SK-N-SH (cell line): ENCODE results near the gene CAPN10. TPM values are rescaled to one million over a fixed set of nuclear protein-coding genes. Genes with fewer than 3 reads are reported as not detected.

Experiments used
- CTCF ChIA-PET: fragments of 300-600, 350-600 bp; formaldehyde crosslinking; extraction: SDS; loops from one replicate; lab custom pipeline; 2021; lab: Yijun Ruan, JAX
- POLR2A ChIA-PET: fragments of 350-600 bp; sonication (Branson Sonifier 250); formaldehyde crosslinking; extraction: SDS; loops from one replicate; lab custom pipeline; 2020; ENCODE audit warnings: antibody characterized with exemption, inconsistent platforms; lab: Yijun Ruan, JAX
- DNase-seq: peaks from one replicate; pipeline ENCODE4 v3.0.0; 2012
- H2AFZ ChIP-seq: fragments of 200-600 bp; sonication (generic); 2 replicates; pipeline ENCODE4 v1.8.1; 2016; ENCODE audit warnings: antibody characterized with exemption, mild to moderate bottlenecking, low read depth
- H3F3A ChIP-seq: fragments of 200-600 bp; sonication (generic); replicated peaks from 2 replicates; pipeline ENCODE3; 2016; ENCODE audit warnings: antibody characterized with exemption, mild to moderate bottlenecking; ENCODE audit not compliant: insufficient read depth
- H3K27ac ChIP-seq, 2 experiments: fragments of 200-500 bp in 1 of 2; fragments of 200-600 bp in 1 of 2; sonication (Bioruptor generic) in 1 of 2; sonication (generic), shearing (Covaris generic) in 1 of 2; 2 replicates each; pipeline versions ENCODE4 v1.5.1 to v1.6.1; 2014 to 2016; ENCODE audit warnings: low read depth in 2 of 2, inconsistent platforms in 1 of 2, low read length in 1 of 2, mild to moderate bottlenecking in 1 of 2, mixed read lengths in 1 of 2
- H3K27me3 ChIP-seq: fragments of 200-600 bp; sonication (generic), shearing (Covaris generic); 2 replicates; pipeline ENCODE4 v1.6.1; 2016; ENCODE audit warnings: mixed run types; ENCODE audit not compliant: insufficient read depth
- H3K36me3 ChIP-seq, 2 experiments: fragments of 200-500 bp in 1 of 2; fragments of 200-600 bp in 1 of 2; sonication (Bioruptor generic) in 1 of 2; sonication (generic) in 1 of 2; replicated peaks in 1 of 2; 2 replicates each; pipeline versions ENCODE3 to v1.5.1; 2014 to 2016; ENCODE audit warnings: low read length in 1 of 2, mild to moderate bottlenecking in 1 of 2; ENCODE audit not compliant: insufficient read depth in 2 of 2, control insufficient read depth in 1 of 2
- H3K4me1 ChIP-seq, 2 experiments: fragments of 200-500 bp in 1 of 2; fragments of 200-600 bp in 1 of 2; sonication (Bioruptor generic) in 1 of 2; sonication (generic), shearing (Covaris generic) in 1 of 2; 2 replicates each; pipeline versions ENCODE4 v1.5.1 to v1.6.1; 2014 to 2016; ENCODE audit warnings: low read depth in 1 of 2, low read length in 1 of 2, mixed run types in 1 of 2; ENCODE audit not compliant: insufficient read depth in 2 of 2, control insufficient read depth in 1 of 2
- H3K4me2 ChIP-seq: fragments of 200-600 bp; sonication (generic), shearing (Covaris generic); 2 replicates; pipeline ENCODE4 v1.6.1; 2017; ENCODE audit warnings: mixed run types
- H3K4me3 ChIP-seq, 2 experiments: fragments of 200-500 bp in 1 of 2; fragments of 200-600 bp in 1 of 2; sonication (Bioruptor generic) in 1 of 2; sonication (generic), shearing (Covaris generic) in 1 of 2; 2 replicates each; pipeline versions ENCODE4 v1.5.1 to v1.8.1; 2014 to 2016; ENCODE audit warnings: low read depth in 2 of 2, inconsistent platforms in 1 of 2, low read length in 1 of 2, mild to moderate bottlenecking in 1 of 2, mixed read lengths in 1 of 2, moderate library complexity in 1 of 2
- H3K79me2 ChIP-seq: fragments of 200-600 bp; sonication (generic); 2 replicates; pipeline ENCODE4 v1.8.1; 2017; ENCODE audit warnings: mild to moderate bottlenecking; ENCODE audit not compliant: insufficient read depth
- H3K9ac ChIP-seq: fragments of 200-600 bp; sonication (generic); 2 replicates; pipeline ENCODE4 v1.6.1; 2017; ENCODE audit warnings: mixed run types
- H3K9me2 ChIP-seq: fragments of 200-600 bp; sonication (generic); 2 replicates; pipeline ENCODE4 v1.6.1; 2017; ENCODE audit warnings: mixed run types
- H3K9me3 ChIP-seq: fragments of 200-600 bp; sonication (generic); 2 replicates; pipeline ENCODE4 v1.6.1; 2017; ENCODE audit warnings: mixed run types, mild to moderate bottlenecking, moderate library complexity
- H4K20me1 ChIP-seq: fragments of 200-600 bp; sonication (generic); 2 replicates; pipeline ENCODE4 v1.6.1; 2017; ENCODE audit warnings: mild to moderate bottlenecking, mixed run types; ENCODE audit not compliant: insufficient read depth
- CHD2 ChIP-seq: fragments of 150-350 bp; IDR thresholded peaks from 2 replicates; pipeline ENCODE4 v1.6.1; 2018; ENCODE audit warnings: low read length; ENCODE audit not compliant: partially characterized antibody
- ELF1 ChIP-seq: IDR thresholded peaks from 2 replicates; pipeline ENCODE4 v1.4.0; 2012
- EP300 ChIP-seq, 2 experiments: IDR thresholded peaks; 2 replicates each; pipeline versions ENCODE4 v1.4.0 to v1.6.1; 2012; ENCODE audit warnings: borderline replicate concordance in 1 of 2, low read depth in 1 of 2, low read length in 1 of 2
- EZH2phosphoT487 ChIP-seq: fragments of 200-600 bp; sonication (generic); IDR thresholded peaks from 2 replicates; pipeline ENCODE4 v1.6.1; 2017; ENCODE audit warnings: low read depth, mixed run types, mild to moderate bottlenecking, antibody characterized with exemption, moderate library complexity, borderline replicate concordance
- MXI1 ChIP-seq: IDR thresholded peaks from 2 replicates; pipeline ENCODE4 v1.6.1; 2012; ENCODE audit warnings: mild to moderate bottlenecking, low read depth, low read length, improper control_type of control experiment
- NRF1 ChIP-seq: IDR thresholded peaks from 2 replicates; pipeline ENCODE4 v1.6.1; 2012; ENCODE audit warnings: low read depth, mild to moderate bottlenecking, low read length
- RAD21 ChIP-seq: IDR thresholded peaks from 2 replicates; pipeline ENCODE4 v1.6.1; 2012; ENCODE audit warnings: mild to moderate bottlenecking, low read length
- RFX5 ChIP-seq: IDR thresholded peaks from 2 replicates; pipeline ENCODE4 v1.6.1; 2012; ENCODE audit warnings: mild to moderate bottlenecking, improper control_type of control experiment, low read length
- RXRA ChIP-seq: IDR thresholded peaks from 2 replicates; pipeline ENCODE4 v1.4.0; 2012; ENCODE audit warnings: low read depth, mild to moderate bottlenecking, borderline replicate concordance
- SMC3 ChIP-seq: IDR thresholded peaks from 2 replicates; pipeline ENCODE4 v1.6.1; 2012; ENCODE audit warnings: low read depth, low read length, improper control_type of control experiment
- WGBS: methylation state at CpG from one replicate; pipeline ENCODE4 v1.1.6; 2017; ENCODE audit warnings: low lambda C conversion rate; 5-methylcytosine and 5-hydroxymethylcytosine counted together
- polyA plus RNA-seq, 3 experiments: library from polyadenylated mRNA; depleted of rRNA; stranded (reverse); fragments of >200 nt; gene quantifications; 2 replicates each; pipeline ENCODE4 v1.2.3, GENCODE V29; 2012
- TF ChIP-seq, protein P1 (sequence below): IDR thresholded peaks from 2 replicates; pipeline ENCODE4; 2012
- TF ChIP-seq, protein P2 (sequence below): IDR thresholded peaks from 2 replicates; pipeline ENCODE4 v1.4.0; 2012; ENCODE audit warnings: low read depth, borderline replicate concordance
- TF ChIP-seq, protein P3 (sequence below): IDR thresholded peaks from 2 replicates; pipeline ENCODE4 v1.4.0; 2012; ENCODE audit warnings: low read depth, borderline replicate concordance
- TF ChIP-seq, protein P4 (sequence below): fragments of 200-600 bp; sonication (generic); IDR thresholded peaks from 2 replicates; pipeline ENCODE4 v1.6.1; 2017; ENCODE audit warnings: antibody characterized with exemption, mild to moderate bottlenecking, moderate library complexity

CAPN10 gene
- polyA plus RNA-seq, 1 of the 3 experiments (the other 2 are of a cell fraction): 24.0 TPM

DNA sequence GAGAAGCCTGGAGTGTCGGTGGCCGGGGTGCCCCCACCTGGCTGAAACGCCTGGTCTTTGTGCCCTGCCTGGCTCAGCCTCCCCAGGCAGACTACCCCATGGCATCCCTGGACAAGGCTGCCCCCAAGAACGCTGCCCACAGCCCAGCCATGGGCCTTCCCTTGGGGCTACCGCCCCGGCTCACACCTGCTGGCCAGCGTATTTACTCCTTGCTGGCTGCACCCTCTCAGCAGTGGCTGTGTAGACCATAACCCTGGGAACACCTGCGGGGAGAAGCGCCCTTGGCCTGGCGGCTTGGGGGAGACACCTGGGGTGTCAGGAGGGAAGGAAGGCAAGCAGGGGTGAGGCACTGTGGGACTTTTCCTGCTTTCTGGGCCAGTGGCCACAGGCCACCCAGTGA lies 17.3 kb downstream of the CAPN10 start:
- Histone ChIP-seq H3K9me2 (no peaks in the 10 kb centered on the region), H3K9ac (no peak overlapping the region), H3K4me2 (no peak overlapping the region), H2AFZ (no peak overlapping the region), H3K4me3 (no peak overlapping the region), H3K36me3 (peaks cover 0 to 4% of the 10 kb centered on the region in 2 experiments), H3K4me1 (peaks cover 0 to 15% of the 10 kb centered on the region in 2 experiments; a peak in 1 of 4 replicates), H3F3A (no peaks in the 10 kb centered on the region), H3K9me3 (no peaks in the 10 kb centered on the region), H3K27me3 (no peaks in the 10 kb centered on the region), H3K79me2 (no peaks in the 10 kb centered on the region), H4K20me1 (no peaks in the 10 kb centered on the region), H3K27ac (peak overlapping the region in 1 of 2 experiments; percentile 83; a peak in 2 of 4 replicates)
- DNase-seq: no peak
- TF ChIP-seq, protein P1, sequence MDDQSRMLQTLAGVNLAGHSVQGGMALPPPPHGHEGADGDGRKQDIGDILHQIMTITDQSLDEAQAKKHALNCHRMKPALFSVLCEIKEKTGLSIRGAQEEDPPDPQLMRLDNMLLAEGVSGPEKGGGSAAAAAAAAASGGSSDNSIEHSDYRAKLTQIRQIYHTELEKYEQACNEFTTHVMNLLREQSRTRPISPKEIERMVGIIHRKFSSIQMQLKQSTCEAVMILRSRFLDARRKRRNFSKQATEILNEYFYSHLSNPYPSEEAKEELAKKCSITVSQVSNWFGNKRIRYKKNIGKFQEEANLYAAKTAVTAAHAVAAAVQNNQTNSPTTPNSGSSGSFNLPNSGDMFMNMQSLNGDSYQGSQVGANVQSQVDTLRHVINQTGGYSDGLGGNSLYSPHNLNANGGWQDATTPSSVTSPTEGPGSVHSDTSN: no peak
- TF ChIP-seq EP300 (IDR thresholded peaks at IDR 0.05; ENCODE audit: borderline replicate concordance in 1 of 2, low read depth in 1 of 2, low read length in 1 of 2): no peak
- TF ChIP-seq, protein P2, sequence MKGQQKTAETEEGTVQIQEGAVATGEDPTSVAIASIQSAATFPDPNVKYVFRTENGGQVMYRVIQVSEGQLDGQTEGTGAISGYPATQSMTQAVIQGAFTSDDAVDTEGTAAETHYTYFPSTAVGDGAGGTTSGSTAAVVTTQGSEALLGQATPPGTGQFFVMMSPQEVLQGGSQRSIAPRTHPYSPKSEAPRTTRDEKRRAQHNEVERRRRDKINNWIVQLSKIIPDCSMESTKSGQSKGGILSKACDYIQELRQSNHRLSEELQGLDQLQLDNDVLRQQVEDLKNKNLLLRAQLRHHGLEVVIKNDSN: no peak
- ChIA-PET POLR2A (interaction anchor here (0.6 to 1.2 kb wide), 3 partner anchors 18 to 237 kb away, joined by 3 to 4 read pairs (median 4); partner anchors contain the start of gene CAPN10), CTCF (interaction anchor here (0.7 to 3.6 kb wide), 16 partner anchors 9 to 156 kb away, joined by 3 to 15 read pairs (median 5); partner anchors contain the start of genes CAPN10 and RNPEPL1)
- 95% methylated on average over 6 of the region's 10 CpGs for WGBS

DNA sequence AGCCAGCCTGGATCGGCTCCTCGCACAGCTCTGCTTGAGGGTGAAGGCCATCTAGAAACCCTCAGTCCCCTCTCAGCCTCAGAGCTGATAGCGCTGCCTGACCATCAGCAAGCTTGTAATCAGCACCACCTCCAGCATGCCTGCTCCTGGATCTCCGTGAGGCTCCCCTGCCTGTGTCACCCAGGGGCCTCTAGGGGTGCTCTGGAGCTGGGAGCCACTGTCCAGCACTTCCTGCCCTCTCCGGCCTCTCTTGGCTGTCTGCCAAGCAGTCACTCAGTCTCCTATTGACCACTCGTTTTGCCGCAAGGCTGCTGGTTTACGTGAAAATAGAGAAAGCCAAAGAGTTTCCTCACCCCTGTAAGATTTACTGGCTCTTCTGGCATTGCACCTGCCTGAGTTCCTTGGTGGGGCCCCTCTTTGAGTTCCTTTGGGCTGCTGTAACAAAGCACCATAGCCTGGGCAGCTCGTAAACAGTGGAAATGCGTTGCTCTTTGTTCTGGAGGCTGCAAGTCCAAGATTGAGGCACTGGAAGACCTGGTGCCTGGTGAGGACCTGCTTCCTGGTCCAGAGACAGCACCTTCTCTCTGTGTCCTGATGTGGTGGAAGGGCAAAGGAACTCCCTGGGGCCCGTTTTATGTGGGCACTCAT lies 17.9 kb downstream of the CAPN10 start:
- CTCF ChIA-PET: interaction anchor here (0.7 to 3.6 kb wide), 16 partner anchors 9 to 156 kb away, joined by 3 to 15 read pairs (median 5); partner anchors contain the start of genes CAPN10 and RNPEPL1
- H3K36me3 ChIP-seq: peaks cover 0 to 2% of the 10 kb centered on the region in 2 experiments
- H3K9me3 ChIP-seq: no peaks in the 10 kb centered on the region
- no peak overlapping the region for H3K9ac ChIP-seq
- H4K20me1 ChIP-seq: no peaks in the 10 kb centered on the region
- POLR2A ChIA-PET: interaction anchor here (0.6 to 1.2 kb wide), 3 partner anchors 18 to 236 kb away, joined by 3 to 4 read pairs (median 4); partner anchors contain the start of gene CAPN10
- H3K4me2 ChIP-seq: no peak overlapping the region
- H3K27ac ChIP-seq: peak overlapping the region in 1 of 2 experiments; percentile 83; a peak in 2 of 4 replicates
- WGBS: 50% methylated on average over 9 of the region's 11 CpGs
- H3K4me1 ChIP-seq: peaks cover 0 to 15% of the 10 kb centered on the region in 2 experiments; a peak in 1 of 4 replicates
- no peaks in the 10 kb centered on the region for H3K27me3 ChIP-seq
- H2AFZ ChIP-seq: no peak overlapping the region
- H3K9me2 ChIP-seq: no peaks in the 10 kb centered on the region
- H3K79me2 ChIP-seq: no peaks in the 10 kb centered on the region
- no peak overlapping the region for H3K4me3 ChIP-seq
- H3F3A ChIP-seq: no peaks in the 10 kb centered on the region
- peak; percentile 99 for DNase-seq
- TF ChIP-seq EZH2phosphoT487 (no peak), MXI1 (0 out of 2 replicates have a peak, but pooled peaks have one; percentile 43), NRF1 (no peak), CHD2 (peak; percentile 42), RAD21 (peak; percentile 69), ELF1 (peak; percentile 34; the same call in 1 of the 2 replicates), RFX5 (no peak), SMC3 (peak; percentile 35; the same call in 1 of the 2 replicates), RXRA (no peak), EP300 (IDR thresholded peaks at IDR 0.05; ENCODE audit: borderline replicate concordance in 1 of 2, low read depth in 1 of 2, low read length in 1 of 2) (peak in 1 of 2 experiments; percentile 14; a peak in 1 of 4 replicates)
- TF ChIP-seq, protein P3, sequence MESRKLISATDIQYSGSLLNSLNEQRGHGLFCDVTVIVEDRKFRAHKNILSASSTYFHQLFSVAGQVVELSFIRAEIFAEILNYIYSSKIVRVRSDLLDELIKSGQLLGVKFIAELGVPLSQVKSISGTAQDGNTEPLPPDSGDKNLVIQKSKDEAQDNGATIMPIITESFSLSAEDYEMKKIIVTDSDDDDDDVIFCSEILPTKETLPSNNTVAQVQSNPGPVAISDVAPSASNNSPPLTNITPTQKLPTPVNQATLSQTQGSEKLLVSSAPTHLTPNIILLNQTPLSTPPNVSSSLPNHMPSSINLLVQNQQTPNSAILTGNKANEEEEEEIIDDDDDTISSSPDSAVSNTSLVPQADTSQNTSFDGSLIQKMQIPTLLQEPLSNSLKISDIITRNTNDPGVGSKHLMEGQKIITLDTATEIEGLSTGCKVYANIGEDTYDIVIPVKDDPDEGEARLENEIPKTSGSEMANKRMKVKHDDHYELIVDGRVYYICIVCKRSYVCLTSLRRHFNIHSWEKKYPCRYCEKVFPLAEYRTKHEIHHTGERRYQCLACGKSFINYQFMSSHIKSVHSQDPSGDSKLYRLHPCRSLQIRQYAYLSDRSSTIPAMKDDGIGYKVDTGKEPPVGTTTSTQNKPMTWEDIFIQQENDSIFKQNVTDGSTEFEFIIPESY: no peak
- TF ChIP-seq, protein P2: no peak
- TF ChIP-seq, protein P4, sequence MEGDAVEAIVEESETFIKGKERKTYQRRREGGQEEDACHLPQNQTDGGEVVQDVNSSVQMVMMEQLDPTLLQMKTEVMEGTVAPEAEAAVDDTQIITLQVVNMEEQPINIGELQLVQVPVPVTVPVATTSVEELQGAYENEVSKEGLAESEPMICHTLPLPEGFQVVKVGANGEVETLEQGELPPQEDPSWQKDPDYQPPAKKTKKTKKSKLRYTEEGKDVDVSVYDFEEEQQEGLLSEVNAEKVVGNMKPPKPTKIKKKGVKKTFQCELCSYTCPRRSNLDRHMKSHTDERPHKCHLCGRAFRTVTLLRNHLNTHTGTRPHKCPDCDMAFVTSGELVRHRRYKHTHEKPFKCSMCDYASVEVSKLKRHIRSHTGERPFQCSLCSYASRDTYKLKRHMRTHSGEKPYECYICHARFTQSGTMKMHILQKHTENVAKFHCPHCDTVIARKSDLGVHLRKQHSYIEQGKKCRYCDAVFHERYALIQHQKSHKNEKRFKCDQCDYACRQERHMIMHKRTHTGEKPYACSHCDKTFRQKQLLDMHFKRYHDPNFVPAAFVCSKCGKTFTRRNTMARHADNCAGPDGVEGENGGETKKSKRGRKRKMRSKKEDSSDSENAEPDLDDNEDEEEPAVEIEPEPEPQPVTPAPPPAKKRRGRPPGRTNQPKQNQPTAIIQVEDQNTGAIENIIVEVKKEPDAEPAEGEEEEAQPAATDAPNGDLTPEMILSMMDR: peak; percentile 48
